SJCRH30 (cell line): ENCODE measurements around the gene OSBPL5. TPM values are rescaled to one million over a fixed set of nuclear protein-coding genes. Genes with fewer than 3 reads are reported as not detected.

ENCODE experiments used
- DNase-seq, 2 experiments: peaks; one replicate each; pipeline ENCODE4 v3.0.0-alpha.2; 2015 to 2020
- H3K27ac ChIP-seq: fragments of 250-450 bp; sonication (Bioruptor Pico); 2 replicates; pipeline ENCODE4 v1.5.1; 2020; ENCODE audit warnings: mild to moderate bottlenecking, moderate library complexity
- H3K27me3 ChIP-seq: fragments of 250-450 bp; sonication (Bioruptor Pico); 2 replicates; pipeline ENCODE4 v1.5.1; 2020; ENCODE audit warnings: mild to moderate bottlenecking, moderate library complexity
- H3K36me3 ChIP-seq: fragments of 250-450 bp; sonication (Bioruptor Pico); 2 replicates; pipeline ENCODE4 v1.5.1; 2020; ENCODE audit warnings: mild to moderate bottlenecking, moderate library complexity
- H3K4me1 ChIP-seq: fragments of 250-450 bp; sonication (Bioruptor Pico); 2 replicates; pipeline ENCODE4 v1.5.1; 2020; ENCODE audit warnings: mild to moderate bottlenecking, moderate library complexity
- H3K4me3 ChIP-seq: fragments of 250-450 bp; sonication (Bioruptor Pico); 2 replicates; pipeline ENCODE4 v1.5.1; 2020; ENCODE audit warnings: mild to moderate bottlenecking, moderate library complexity
- H3K9me3 ChIP-seq: fragments of 250-450 bp; sonication (Bioruptor Pico); replicated peaks from 2 replicates; pipeline ENCODE4 v1.5.1; 2020; ENCODE audit warnings: mild to moderate bottlenecking, moderate library complexity
- total RNA-seq: library from RNA; depleted of rRNA; stranded (reverse); fragments of >200 nt; shearing (Covaris generic); gene quantifications from 2 replicates; pipeline ENCODE4 v1.2.3, GENCODE V29; 2014

The OSBPL5 gene
- total RNA-seq, 1 experiment from 2014 or later, result 8.4 TPM

GRCh38 chr11:3144296-3145205 is 20.6 kb downstream of the OSBPL5 start:
- no peaks in the 10 kb centered on the region for H3K27me3 ChIP-seq
- no peak overlapping the region for H3K27ac ChIP-seq
- no peaks in the 10 kb centered on the region for H3K9me3 ChIP-seq
- H3K4me3 ChIP-seq, result no peak overlapping the region
- peaks cover 11% of the 10 kb centered on the region for H3K4me1 ChIP-seq
- DNase-seq, result no peak
- H3K36me3 ChIP-seq, result no peaks in the 10 kb centered on the region

GRCh38 chr11:3143136-3143880 is 21.8 kb downstream of the OSBPL5 start:
- H3K4me3 ChIP-seq, result no peak overlapping the region
- no peaks in the 10 kb centered on the region for H3K27me3 ChIP-seq
- peaks cover 24% of the 10 kb centered on the region for H3K4me1 ChIP-seq
- H3K27ac ChIP-seq, result no peak overlapping the region
- no peak for DNase-seq
- no peaks in the 10 kb centered on the region for H3K9me3 ChIP-seq
- H3K36me3 ChIP-seq, result no peaks in the 10 kb centered on the region

GRCh38 chr11:3140291-3140603 is 24.9 kb downstream of the OSBPL5 start:
- Histone ChIP-seq H3K4me3 (no peak overlapping the region), H3K4me1 (peaks cover 42% of the 10 kb centered on the region), H3K27me3 (no peaks in the 10 kb centered on the region), H3K36me3 (no peaks in the 10 kb centered on the region), H3K9me3 (no peaks in the 10 kb centered on the region), H3K27ac (no peak overlapping the region)
- no peak for DNase-seq

GRCh38 chr11:3139481-3140290 is 25.4 kb downstream of the OSBPL5 start:
- Histone ChIP-seq H3K4me3 (no peak overlapping the region), H3K9me3 (no peaks in the 10 kb centered on the region), H3K27me3 (no peaks in the 10 kb centered on the region), H3K27ac (no peak overlapping the region), H3K4me1 (peaks cover 42% of the 10 kb centered on the region), H3K36me3 (no peaks in the 10 kb centered on the region)
- DNase-seq, result no peak

GRCh38 chr11:3139086-3139440 is 26.0 kb downstream of the OSBPL5 start:
- no peaks in the 10 kb centered on the region for H3K9me3 ChIP-seq
- DNase-seq, result no peak
- H3K36me3 ChIP-seq, result no peaks in the 10 kb centered on the region
- H3K27ac ChIP-seq, result peak overlapping the region; percentile 62; the same call in 1 of the 2 replicates
- H3K27me3 ChIP-seq, result no peaks in the 10 kb centered on the region
- H3K4me1 ChIP-seq, result peaks cover 42% of the 10 kb centered on the region
- no peak overlapping the region for H3K4me3 ChIP-seq

GRCh38 chr11:3138178-3139085 is 26.7 kb downstream of the OSBPL5 start:
- Histone ChIP-seq H3K27me3 (no peaks in the 10 kb centered on the region), H3K4me3 (no peak overlapping the region), H3K27ac (peak overlapping the region; percentile 62), H3K4me1 (peaks cover 42% of the 10 kb centered on the region), H3K9me3 (no peaks in the 10 kb centered on the region), H3K36me3 (no peaks in the 10 kb centered on the region)
- DNase-seq, result peak; percentile 33 to 34

- H3K36me3 ChIP-seq, result no peaks in the 10 kb centered on the region
- H3K27ac ChIP-seq, result peak overlapping the region; percentile 62
- H3K27me3 ChIP-seq, result no peaks in the 10 kb centered on the region
- no peak overlapping the region for H3K4me3 ChIP-seq
- H3K4me1 ChIP-seq, result peaks cover 42% of the 10 kb centered on the region
- H3K9me3 ChIP-seq, result no peaks in the 10 kb centered on the region
- DNase-seq, result peak; percentile 70 to 71
These were observed 27.5 kb downstream of the OSBPL5 start for GRCh38 chr11:3137486-3138177.

GRCh38 chr11:3136546-3137455 is 28.3 kb downstream of the OSBPL5 start:
- H3K4me1 ChIP-seq, result peaks cover 42% of the 10 kb centered on the region
- DNase-seq, result peak; percentile 65 to 68

GRCh38 chr11:3135481-3136440 is 29.3 kb downstream of the OSBPL5 start:
- Histone ChIP-seq H3K27ac (peak overlapping the region; percentile 43), H3K27me3 (no peaks in the 10 kb centered on the region), H3K9me3 (no peaks in the 10 kb centered on the region), H3K4me1 (peaks cover 42% of the 10 kb centered on the region), H3K4me3 (no peak overlapping the region), H3K36me3 (no peaks in the 10 kb centered on the region)
- peak; percentile 57 to 69 for DNase-seq

More at GRCh38 chr11:3136546-3137455, 28.3 kb downstream of the OSBPL5 start:
- H3K36me3 ChIP-seq, result no peaks in the 10 kb centered on the region
- peak overlapping the region; percentile 62 for H3K27ac ChIP-seq
- no peaks in the 10 kb centered on the region for H3K9me3 ChIP-seq
- H3K4me3 ChIP-seq, result no peak overlapping the region
- H3K27me3 ChIP-seq, result no peaks in the 10 kb centered on the region

- no peak overlapping the region for H3K4me3 ChIP-seq
- peaks cover 42% of the 10 kb centered on the region for H3K4me1 ChIP-seq
- H3K27ac ChIP-seq, result no peak overlapping the region
These were observed 30.2 kb downstream of the OSBPL5 start for GRCh38 chr11:3134651-3135480.

GRCh38 chr11:3134218-3134621 is 30.9 kb downstream of the OSBPL5 start:
- no peak overlapping the region for H3K4me3 ChIP-seq
- H3K27me3 ChIP-seq, result no peaks in the 10 kb centered on the region
- no peak overlapping the region for H3K27ac ChIP-seq
- no peaks in the 10 kb centered on the region for H3K36me3 ChIP-seq
- no peak for DNase-seq
- H3K4me1 ChIP-seq, result peaks cover 38% of the 10 kb centered on the region
- no peaks in the 10 kb centered on the region for H3K9me3 ChIP-seq

More at GRCh38 chr11:3134651-3135480, 30.2 kb downstream of the OSBPL5 start:
- Histone ChIP-seq H3K9me3 (no peaks in the 10 kb centered on the region), H3K36me3 (no peaks in the 10 kb centered on the region), H3K27me3 (no peaks in the 10 kb centered on the region)
- no peak for DNase-seq
